Measurements from ENCODE around the gene CHST8. TPM values are rescaled to one million over a fixed set of nuclear protein-coding genes. Genes with fewer than 3 reads are reported as not detected.

The CHST8 gene
- polyA plus RNA-seq, 4 donors: 0.13 to 0.45 (median 0.29) TPM

DNA sequence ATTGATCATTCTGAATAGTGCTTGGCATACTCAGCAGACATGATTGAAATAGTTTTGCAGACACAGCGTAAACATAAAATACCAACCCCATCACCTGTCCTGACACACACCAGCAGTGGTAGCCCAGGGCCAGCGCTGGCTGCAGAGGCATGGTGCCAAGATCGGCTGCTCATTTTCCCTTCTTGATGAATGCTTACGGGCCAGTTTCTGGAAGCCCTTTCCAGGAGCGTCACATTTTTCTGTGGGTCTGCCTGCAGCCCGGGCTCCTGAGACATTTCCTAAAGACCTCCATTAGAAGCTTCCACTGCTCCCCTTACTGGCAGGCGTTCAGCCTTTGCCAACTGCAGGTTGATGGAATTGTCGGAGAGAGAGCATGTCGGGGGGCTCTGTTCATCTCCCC is 48.6 kb downstream of the CHST8 start:
- DNase-seq (ENCODE audit: low read depth in 4 of 4, low spot score in 3 of 4): no peak

DNA sequence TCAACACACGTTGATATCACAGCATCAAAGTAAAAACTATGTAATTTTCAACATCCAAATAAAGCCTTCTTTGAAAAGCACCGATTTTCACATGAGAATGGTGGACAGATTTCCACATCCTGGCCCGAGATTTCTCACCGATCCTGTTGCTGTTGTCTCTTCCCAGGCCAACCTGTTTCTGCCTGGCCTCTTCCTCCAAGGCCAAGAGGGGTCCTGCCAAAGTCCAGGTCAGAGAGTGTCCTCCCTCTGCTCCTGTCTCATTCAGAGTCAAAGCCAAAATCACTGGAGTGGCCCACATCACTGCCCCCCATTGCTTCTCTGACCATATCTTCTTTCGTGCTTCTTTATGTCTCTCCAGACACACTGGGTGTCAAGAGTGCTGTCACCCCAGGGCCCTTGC is 49.5 kb downstream of the CHST8 start:
- DNase-seq (ENCODE audit: low read depth in 4 of 4, low spot score in 3 of 4): no peak

DNA sequence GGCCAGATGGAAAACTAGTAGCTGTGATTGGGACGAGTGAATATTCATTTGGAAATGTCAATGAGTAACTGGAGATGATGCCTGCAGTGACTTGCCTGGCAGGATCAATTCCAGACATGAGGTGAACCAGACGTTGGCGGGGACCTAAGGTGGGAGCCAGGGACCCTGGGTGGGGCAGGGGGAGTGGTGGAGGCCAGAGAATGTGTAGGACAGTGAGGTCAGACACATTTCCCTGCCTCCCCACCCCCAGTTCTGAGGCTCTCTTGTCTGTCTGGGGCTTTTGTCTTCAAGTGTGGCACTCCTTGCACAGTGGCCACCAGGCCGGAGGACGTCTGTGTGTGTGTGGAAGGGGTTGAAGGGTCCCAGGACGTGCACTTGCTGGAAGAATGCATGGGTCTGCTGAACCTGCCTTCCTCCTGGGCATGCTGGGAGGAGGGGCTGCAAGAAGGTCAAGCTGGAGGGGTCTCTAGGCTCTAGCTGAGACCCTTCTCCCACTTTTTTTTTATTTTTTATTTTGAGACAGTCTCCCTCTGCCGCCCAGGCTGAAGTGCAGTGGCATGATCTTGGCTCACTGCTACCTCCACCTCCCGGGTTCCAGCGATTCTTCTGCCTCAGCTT is 51.6 kb downstream of the CHST8 start:
- DNase-seq (ENCODE audit: low read depth in 4 of 4, low spot score in 3 of 4): no peak

DNA sequence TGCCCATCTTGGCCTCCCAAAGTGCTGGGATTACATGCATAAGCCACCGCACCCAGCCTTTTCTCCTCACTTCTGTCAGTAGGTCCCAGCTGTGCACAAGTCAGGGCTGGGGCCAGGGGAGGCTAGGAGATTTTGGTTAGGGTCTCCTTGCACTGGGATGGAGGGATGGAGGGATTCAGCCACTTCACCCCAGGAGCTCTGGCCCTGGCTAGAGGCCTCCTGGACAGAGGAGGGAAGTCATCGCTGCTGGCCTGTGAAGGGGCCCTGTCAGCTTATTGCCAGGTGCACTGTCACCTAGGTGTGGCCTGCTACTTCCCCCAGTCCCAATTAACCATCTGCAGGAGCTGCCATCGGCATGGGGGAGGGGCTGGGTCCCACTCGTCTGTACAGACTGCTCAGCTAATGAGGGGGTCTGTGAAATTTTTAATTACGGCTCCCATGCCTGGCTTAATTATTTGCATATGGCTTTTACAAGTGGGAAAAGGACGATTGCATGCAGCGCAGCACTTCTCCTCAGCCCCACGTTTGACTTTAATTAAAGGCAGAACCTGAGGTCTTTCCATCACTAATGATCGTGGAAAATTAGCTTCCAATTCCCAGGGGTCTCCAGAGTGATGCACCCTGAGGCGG is 52.4 kb downstream of the CHST8 start:
- no peak for DNase-seq (ENCODE audit: low read depth in 4 of 4, low spot score in 3 of 4)

DNA sequence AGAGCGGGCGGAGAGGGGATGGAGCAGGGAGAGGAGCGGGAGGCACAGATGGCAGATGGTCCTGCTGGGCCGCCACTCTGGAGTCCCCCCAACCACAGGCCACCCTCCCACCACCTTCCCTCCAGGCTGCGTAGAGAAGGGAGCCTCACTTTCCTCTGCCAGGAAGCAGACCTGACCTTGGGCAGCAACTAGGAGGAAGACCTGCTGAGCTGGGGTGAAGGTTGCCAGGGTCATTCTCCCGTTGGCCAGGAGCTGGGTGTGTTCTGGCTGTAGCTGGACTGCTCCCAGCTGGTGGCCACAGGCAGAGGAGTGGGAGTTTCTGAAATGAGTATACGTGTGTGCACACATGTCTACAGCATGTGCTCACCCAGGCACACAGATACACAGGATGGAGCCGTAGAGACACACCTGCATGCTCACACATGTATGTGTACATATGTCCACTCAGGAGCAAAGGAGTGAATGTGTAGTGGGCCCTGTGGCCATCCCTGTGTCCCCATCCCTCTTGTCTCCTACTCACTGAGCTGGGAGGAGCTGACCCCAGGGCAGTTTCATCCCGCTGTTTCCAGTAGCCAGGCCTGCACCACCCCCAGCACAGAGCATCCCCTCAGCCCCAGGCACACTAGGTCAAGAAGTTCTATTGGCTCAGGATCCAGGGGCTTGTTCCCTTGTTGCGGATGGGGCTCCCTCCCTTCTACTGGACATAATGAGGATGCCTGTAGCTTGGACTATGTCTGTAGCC is 53.0 kb downstream of the CHST8 start:
- no peak for DNase-seq (ENCODE audit: low read depth in 4 of 4, low spot score in 3 of 4)

DNA sequence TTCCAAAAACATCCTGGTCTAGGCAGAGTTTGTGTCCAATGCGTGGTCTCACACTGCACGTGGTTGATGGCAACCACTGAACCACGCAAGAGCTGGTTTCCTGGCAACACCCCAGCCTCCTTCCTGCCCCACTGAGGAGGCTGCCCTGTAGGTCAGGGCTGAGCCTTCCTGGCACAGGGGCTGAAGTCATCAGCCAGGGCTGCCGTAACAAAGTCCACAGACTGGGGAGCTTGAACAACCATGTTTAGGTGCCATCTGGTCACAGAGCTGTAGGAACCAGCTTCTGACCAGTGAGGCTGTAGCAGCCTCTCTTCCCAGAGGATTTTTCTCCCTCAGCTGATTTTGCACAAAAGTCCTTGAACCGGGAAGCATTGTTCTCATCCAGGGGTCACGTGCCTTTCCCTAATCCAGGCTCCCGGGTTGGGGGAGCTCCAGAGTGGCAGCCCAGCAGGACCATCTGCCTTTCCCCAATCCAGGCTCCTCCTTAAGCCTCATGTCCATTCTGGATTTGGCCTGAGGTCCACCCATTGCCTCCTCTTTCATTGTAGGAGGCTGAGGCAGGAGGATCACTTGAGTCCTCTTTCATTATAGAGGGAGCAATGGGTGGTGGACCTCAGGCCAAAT is 53.9 kb downstream of the CHST8 start:
- no peak for DNase-seq (ENCODE audit: low read depth in 4 of 4, low spot score in 3 of 4)

DNA sequence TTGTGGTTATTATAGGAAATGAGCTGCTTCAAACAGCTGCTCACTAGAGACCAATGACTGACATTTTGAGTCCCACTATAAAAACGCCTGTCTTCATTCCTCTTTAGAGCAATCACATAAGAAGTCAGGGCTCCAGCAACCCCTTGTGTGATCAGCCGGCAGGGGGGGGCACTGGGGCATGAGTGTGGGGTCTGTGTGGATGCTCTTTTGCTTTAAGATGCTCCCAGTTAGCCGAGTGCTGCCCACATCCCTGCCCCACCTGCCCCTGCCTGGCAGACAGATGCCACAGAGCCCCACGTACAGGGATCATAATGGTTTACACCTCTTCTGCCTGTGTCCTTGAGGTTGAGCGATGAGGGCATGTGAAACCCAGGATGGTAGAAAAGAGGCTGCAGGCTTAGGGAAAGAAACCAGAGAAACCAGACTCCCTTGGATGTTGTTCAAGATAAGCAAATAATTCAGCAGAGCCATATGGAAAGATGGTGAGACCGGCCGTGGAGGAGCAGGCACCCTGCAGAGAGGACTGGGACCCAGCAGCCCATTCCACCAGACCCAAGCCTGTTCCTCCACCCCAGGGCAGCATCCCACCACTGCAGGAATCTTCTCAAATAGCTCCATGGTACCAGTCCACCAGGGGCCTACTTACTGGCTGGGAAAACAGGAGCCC is 55.4 kb downstream of the CHST8 start:
- DNase-seq (ENCODE audit: low read depth in 4 of 4, low spot score in 3 of 4): no peak

DNA sequence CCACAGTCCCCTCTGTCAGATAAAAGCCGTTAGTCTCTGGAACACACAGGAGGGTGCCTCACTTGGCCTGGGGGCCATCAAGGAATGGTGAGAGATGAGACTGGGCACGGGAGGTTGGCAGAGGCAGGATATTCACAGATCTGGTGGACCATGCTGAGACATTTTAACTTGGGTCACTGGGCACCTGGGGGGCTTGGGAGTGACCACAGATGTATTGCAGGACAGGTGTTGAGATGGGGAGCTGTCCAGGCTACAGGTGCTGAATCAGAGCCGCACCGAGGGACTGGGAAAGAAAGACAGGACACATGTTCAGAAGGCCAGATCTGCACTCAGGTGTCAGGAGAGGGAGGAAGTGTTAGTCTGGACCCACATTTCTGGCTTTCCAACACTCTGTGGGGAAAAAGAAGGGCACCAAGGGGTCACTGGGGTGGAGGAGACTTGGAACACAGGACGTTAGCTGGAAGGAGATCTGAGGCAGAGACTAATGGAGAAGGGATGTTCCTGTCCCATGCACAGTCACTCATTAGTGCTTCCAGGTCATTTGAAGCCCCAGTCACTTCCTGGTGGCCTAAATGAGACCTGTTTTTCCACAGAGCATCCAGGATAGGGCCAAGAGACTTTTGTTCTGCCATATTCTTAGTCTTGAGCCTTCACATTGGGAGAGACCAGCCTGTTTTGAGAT is 56.1 kb downstream of the CHST8 start:
- no peak for DNase-seq (ENCODE audit: low read depth in 4 of 4, low spot score in 3 of 4)

DNA sequence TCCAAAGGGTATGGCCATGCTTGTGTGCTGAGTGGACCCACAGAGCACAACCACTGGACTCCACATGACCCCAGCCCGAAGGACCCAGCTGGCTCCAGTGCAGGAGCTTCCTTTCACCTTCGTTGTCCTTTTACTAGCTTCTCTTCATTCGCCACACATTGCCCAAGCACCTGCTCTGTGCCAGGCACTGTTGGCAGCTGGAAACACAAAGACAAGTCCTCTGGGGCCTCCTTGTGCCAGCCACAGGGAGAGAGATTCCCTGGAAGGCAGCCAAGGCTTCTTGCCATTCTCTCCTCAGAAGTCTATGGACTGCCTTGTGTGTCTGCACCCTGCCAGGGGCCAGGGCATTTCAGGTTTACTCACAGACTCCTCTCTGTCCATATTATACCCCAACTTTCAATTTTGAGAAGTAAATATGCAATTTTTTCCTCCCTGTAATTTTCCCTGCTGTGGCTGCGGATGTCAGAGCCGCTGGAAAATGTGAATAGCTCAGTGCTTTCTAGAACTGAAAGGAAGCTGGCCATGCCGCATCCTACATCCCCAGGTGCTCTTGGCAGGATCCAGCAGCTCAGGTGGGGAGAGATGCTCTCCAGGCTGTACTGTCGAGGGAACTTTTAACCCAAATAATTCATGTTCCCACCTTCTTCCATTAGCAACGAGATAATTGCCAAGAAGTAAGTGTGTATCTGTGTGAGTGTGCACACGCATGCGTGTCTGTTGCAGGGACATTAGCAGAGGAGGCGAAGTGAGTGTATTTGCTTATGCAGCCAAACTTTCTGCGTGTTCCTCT is 57.2 kb downstream of the CHST8 start:
- no peak for DNase-seq (ENCODE audit: low read depth in 4 of 4, low spot score in 3 of 4)

DNA sequence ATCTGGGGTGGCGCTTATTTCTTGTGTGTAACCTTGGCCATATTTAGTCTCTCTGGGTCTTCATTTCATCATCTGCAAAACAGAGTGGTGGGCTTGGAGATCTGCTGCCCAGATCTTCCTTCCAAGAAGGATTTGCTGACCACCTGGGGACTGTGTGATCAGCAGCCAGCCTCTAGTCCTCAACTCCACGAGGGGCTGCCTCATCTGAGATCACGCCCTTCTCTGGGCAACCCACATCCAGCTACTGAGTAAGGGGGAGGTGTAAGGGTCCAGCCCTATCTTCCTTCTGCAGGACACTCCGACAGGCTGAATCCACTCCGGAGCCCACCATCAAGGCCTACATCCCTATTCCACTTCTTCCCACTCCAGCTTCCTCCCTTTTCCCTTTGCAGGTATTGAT is 57.9 kb downstream of the CHST8 start:
- no peak for DNase-seq (ENCODE audit: low read depth in 4 of 4, low spot score in 3 of 4)

DNA sequence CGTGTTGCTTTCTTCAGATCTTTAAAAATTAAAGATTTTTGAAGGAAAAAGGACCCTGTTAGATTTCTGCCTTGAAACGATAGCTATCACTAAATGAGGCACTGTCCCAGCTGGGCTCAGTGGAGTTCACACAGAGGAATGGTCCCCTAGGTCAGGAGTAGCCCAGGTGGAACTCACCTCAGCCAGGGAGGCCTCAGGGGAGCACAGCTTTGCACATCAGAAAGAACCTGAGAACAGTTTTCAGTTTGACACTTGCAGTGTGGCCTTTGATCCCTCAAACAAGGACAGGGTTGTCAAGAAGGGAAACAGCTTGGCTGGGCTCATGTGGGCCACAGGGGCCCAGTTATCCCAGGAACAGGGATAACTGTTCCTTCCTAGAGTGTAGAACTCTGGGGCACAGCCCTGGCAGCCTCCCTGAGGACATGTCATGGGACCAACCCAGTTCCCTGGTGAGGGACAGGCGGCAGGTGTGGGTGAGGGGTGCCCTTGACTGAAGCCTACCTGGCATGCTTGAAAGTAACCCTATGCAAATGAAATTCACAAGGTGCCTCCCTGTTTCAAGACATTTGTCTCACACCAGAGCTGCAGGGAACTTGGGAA is 59.4 kb downstream of the CHST8 start:
- no peak for DNase-seq (ENCODE audit: low read depth in 4 of 4, low spot score in 3 of 4)

DNA sequence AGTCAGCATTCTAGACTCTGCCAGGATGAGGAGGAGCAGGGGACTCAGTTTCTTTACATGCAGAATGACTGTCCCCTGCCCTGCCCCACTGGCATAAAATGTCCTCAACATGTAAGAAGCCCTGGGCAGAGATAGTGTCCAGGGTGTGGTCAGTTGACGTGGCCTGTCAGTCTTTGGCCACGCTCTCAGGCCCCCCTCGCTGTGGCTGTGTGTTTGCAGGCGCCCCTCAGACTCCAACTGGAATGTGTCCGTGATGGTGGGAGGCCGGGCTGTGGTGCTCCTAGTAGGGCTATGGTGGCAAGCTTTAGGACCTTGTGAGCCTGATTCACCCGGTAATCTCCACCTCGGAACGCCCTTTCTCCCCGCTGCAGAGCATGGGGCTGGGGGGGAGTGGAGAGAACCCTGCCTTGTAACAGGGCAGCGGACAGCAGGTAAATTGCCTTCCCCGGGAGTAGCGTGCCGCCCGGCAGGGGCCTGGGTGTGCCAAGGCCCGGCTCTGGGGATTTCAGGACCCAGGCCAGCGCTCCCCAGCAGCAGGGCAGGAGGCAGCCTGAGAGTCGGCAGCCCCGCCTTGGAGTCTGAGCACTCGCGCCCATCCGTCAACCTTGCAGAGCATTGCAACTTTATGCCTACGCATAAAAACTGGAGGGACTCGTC is 62.3 kb downstream of the CHST8 start:
- peak; percentile 57 to 61 (median 59) for DNase-seq (ENCODE audit: low read depth in 4 of 4, low spot score in 3 of 4)

DNA sequence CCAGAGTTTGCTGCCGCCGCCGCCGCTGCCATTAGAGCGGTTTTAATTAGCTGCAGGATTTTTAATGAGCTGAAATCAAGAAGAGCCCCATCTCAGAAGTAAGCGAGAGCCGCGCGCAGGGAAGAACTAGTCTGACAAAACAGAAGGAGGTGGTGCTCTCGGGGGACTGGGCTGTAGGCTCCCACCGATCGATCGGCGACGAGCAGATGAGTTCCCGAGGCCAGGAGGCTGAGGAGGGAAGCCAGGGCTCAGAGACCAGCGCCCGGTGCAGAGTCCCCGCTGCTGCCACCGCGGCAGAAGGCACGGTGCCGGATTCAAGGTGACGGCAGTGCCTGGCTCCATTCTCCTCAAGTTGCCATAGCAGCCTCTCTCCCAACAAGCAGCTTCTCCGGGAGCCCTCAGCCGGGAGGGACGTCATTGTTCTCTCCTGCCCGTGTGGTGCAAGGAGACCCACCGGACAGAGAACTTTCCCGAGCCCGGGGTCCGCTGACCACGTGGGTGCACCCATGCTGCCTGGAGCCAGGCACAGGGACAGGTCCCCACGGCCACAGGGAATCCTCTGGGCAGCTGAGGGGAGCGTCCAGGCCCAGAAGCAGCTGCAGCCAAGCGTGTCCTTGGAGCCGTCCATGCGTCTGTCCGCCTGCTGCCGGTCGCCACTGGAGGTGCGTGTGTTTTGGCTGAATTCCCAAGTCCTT is 62.9 kb downstream of the CHST8 start:
- no peak for DNase-seq (ENCODE audit: low read depth in 4 of 4, low spot score in 3 of 4)

DNA sequence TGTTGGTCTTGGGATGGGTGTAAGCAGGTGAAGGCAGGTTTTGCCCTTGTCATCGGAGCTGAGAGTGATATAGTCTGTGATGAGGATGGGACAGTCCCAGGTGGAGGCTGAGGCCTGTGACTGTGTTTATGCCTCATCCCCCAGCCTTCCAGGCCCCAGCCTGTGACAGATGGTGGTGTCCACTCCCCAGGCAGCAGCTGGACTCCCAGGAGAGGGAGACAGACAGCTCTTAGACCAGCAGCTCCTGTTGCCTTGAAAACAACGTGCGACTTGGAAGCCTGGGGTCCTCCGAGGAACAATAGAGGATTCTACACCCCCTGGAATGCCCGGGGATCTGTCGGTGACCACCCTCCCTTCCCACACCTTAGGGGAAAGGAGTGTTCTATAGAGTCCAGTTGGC is 63.8 kb downstream of the CHST8 start:
- DNase-seq (ENCODE audit: low read depth in 4 of 4, low spot score in 3 of 4): no peak

DNA sequence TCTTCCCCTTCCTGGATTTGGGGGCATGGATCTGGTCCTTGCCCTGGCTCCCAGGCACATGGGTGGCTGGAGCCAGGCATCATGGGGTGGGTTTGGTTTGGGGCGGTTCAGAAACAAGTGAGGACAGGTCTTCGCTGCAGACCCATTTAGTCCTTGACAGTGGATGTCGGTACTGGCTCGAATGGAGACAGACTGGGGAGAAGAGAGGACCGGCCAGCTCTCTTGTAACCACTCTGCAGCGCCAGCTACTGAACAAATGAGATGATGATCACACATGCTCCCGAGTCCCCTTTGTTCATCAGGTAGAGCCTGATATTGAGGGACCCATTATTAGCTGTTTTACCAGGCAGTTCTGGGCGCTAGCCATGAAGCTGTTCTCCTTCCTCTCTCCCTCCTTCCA is 64.5 kb downstream of the CHST8 start:
- no peak for DNase-seq (ENCODE audit: low read depth in 4 of 4, low spot score in 3 of 4)

DNA sequence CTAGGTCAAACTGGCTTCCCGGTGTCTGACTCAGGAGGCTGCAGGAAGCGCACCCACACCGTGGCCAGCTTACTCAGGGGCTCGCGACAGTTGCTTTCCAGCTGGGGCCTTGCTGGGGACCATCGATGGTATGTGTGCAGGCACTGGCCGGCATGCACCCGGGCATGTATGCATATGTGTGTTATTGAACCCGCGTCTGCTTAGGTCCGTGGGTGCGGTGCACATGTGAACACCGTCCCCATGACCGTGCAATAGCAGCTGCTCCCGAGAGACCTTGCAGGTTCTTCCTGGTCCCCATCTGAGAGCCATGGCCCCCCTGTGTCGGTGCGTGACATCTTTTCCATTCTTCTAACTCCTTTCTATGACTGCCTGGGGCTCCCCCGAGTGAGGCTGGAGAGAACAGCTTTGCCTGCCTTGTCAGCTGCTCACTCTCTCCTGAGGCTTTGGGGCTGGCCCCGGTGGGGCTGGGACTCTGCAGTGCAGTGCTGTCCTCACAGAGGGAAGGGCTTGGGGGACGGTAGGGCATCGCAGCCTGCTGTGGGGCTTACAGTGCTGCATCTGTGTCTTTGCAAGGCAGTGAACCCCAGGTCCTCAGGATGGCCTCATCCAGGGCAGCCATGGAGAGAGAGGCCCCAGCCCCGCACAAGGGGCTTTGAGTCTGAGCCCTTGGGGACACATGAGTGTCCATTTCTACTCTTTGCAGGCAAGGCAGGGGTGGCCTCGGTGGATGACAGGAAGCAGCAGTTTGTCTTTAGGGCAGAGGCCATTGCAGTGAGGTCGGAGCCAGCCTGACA is 65.1 kb downstream of the CHST8 start:
- no peak for DNase-seq (ENCODE audit: low read depth in 4 of 4, low spot score in 3 of 4)

DNA sequence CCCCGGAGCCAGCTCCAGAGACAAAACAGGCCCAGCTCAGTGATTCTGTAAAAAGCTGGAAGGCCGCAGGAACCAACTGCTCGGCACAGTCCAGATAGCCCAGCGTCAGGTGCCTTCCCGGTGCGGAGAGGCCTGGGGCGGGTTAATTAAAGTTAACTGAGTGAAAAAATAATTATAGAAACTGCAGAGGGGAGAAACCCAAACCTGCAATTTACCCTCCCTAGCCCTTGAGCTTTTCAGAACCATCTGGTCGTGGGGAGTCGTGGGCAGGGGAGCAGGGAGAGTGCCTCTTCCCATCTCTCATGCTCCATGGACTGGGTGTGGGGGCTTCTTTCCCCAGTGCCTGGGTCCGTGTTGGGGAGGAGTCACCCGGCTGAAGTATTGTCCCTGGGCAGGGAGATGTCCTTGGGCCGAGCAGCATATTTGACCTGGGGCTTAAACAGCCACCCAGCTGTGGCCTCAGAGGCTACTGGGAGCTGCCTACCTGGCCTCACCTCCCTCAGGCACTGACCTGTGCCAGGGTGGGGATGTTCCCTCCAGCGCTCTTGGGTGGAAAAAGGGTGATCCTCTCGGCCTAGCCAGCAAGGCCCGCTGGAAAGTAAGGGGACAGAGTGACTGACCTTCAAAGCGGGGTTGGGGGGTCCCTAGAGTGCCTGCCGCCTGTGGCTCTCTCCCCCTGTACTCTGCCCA is 65.9 kb downstream of the CHST8 start:
- DNase-seq (ENCODE audit: low read depth in 4 of 4, low spot score in 3 of 4): no peak

All from right renal pelvis (tissue), 4 donors.